HG02981 (cell line): ENCODE results near the gene ABCB7.
"Not testable (repeated sequence)": the region's sequence is repeated elsewhere in the genome, so short reads cannot be mapped to it uniquely, and the experiment has no call there.

Source experiments
- ATAC-seq: cut with Tn5 transposase; IDR thresholded peaks from one replicate; pipeline ENCODE4 v1.9.1; 2021; ENCODE audit warnings: mild to moderate bottlenecking, moderate library complexity; ENCODE audit not compliant: unreplicated experiment

Gene ABCB7

GRCh38 chrX:75106772-75107171, 49.3 kb downstream of the ABCB7 start:
- ATAC-seq, result no peak

- no peak for ATAC-seq
Observed at GRCh38 chrX:75096331-75096730, 59.8 kb downstream of the ABCB7 start.

GRCh38 chrX:75086731-75087195, 69.3 kb downstream of the ABCB7 start:
- ATAC-seq, result no peak

- no peak for ATAC-seq
Observed at GRCh38 chrX:75084757-75085156, 71.3 kb downstream of the ABCB7 start.

- no peak for ATAC-seq
Observed at GRCh38 chrX:75076429-75076828, 79.7 kb downstream of the ABCB7 start.

GRCh38 chrX:75074475-75074874, 81.6 kb downstream of the ABCB7 start:
- ATAC-seq, result no peak

GRCh38 chrX:75071334-75071733, 84.7 kb downstream of the ABCB7 start:
- no peak for ATAC-seq

GRCh38 chrX:75067931-75068330, 88.2 kb downstream of the ABCB7 start:
- ATAC-seq, result no peak

GRCh38 chrX:75061701-75062100, 94.4 kb downstream of the ABCB7 start:
- no peak for ATAC-seq

GRCh38 chrX:75051047-75051446, 105.0 kb downstream of the ABCB7 start:
- ATAC-seq, result no peak

GRCh38 chrX:75045369-75045768, 110.7 kb downstream of the ABCB7 start:
- no peak for ATAC-seq

- not testable (repeated sequence) for ATAC-seq
Observed at GRCh38 chrX:75044142-75044541, 111.9 kb downstream of the ABCB7 start.

- no peak for ATAC-seq
Observed at GRCh38 chrX:75038925-75039324, 117.2 kb downstream of the ABCB7 start.
